Naive thymus-derived CD4-positive, alpha-beta T cell (primary cell): ENCODE measurements around the gene SLC37A1. TPM values are rescaled to one million over a fixed set of nuclear protein-coding genes. Genes with fewer than 3 reads are reported as not detected.

ENCODE experiments used
- ATAC-seq: fragments of 150-1000 bp; cut with Tn5 transposase; 2 replicates; pipeline ENCODE4 v1.10.0; 2021; ENCODE audit warnings: mild to moderate bottlenecking, moderate library complexity
- CTCF ChIA-PET: fragments of 350-600 bp; sonication (Branson Sonifier 250); formaldehyde crosslinking; loops from one replicate; lab custom pipeline; 2021; ENCODE audit warnings: antibody characterized with exemption; lab: Charles Lee
- POLR2A ChIA-PET: fragments of 350-600 bp; sonication (Branson Sonifier 250); formaldehyde crosslinking; loops from one replicate; lab custom pipeline; 2021; ENCODE audit warnings: antibody characterized with exemption, inconsistent platforms; lab: Charles Lee
- DNase-seq, 9 donors: peaks; one replicate each; pipeline versions ENCODE4 v3.0.0 to v3.0.0-alpha.2; 2020 to 2022; ENCODE audit warnings: mixed read lengths in 1 of 9
- H3K27ac ChIP-seq: one replicate; pipeline ENCODE4 v1.7.0; 2013; ENCODE audit warnings: mild to moderate bottlenecking, low read depth, low read length, moderate library complexity
- H3K27me3 ChIP-seq, 2 donors: one replicate each; pipeline ENCODE4 v1.7.0; 2013; ENCODE audit warnings: low read length in 2 of 2, mild to moderate bottlenecking in 2 of 2, moderate library complexity in 2 of 2; ENCODE audit not compliant: control insufficient read depth in 2 of 2, insufficient read depth in 2 of 2
- H3K36me3 ChIP-seq, 3 experiments: 1 replicate in 2 of 3; 2 replicates in 1 of 3; pipeline ENCODE4 v1.7.0; 2013; ENCODE audit warnings: low read length in 3 of 3, mild to moderate bottlenecking in 3 of 3, moderate library complexity in 1 of 3; ENCODE audit not compliant: insufficient read depth in 3 of 3, control insufficient read depth in 2 of 3
- H3K4me1 ChIP-seq, 2 donors: one replicate each; pipeline ENCODE4 v1.7.0; 2013; ENCODE audit warnings: low read length in 2 of 2, mild to moderate bottlenecking in 2 of 2, moderate library complexity in 1 of 2; ENCODE audit not compliant: control insufficient read depth in 2 of 2, insufficient read depth in 2 of 2
- H3K4me3 ChIP-seq: 2 replicates; pipeline ENCODE4 v1.7.0; 2013; ENCODE audit warnings: mild to moderate bottlenecking, low read length
- H3K9me3 ChIP-seq, 3 experiments: 1 replicate in 2 of 3; 2 replicates in 1 of 3; pipeline ENCODE4 v1.7.0; 2013; ENCODE audit warnings: low read length in 3 of 3; ENCODE audit not compliant: control insufficient read depth in 2 of 3
- H3K27ac Mint-ChIP-seq, 9 donors: one replicate each; pipeline ENCODE4 v1.8.0; 2020 to 2022; ENCODE audit warnings: mixed read lengths in 9 of 9, mild to moderate bottlenecking in 8 of 9, moderate library complexity in 5 of 9, inconsistent platforms in 2 of 9
- H3K27me3 Mint-ChIP-seq, 5 donors: one replicate each; pipeline ENCODE4 v1.8.0; 2021 to 2022; ENCODE audit warnings: mixed read lengths in 5 of 5, mild to moderate bottlenecking in 1 of 5
- H3K36me3 Mint-ChIP-seq, 5 donors: one replicate each; pipeline ENCODE4 v1.8.0; 2020 to 2022; ENCODE audit warnings: mixed read lengths in 5 of 5, mild to moderate bottlenecking in 3 of 5, inconsistent platforms in 1 of 5
- H3K4me1 Mint-ChIP-seq, 7 donors: one replicate each; pipeline ENCODE4 v1.8.0; 2020 to 2022; ENCODE audit warnings: mixed read lengths in 7 of 7, mild to moderate bottlenecking in 3 of 7, inconsistent platforms in 1 of 7
- H3K4me3 Mint-ChIP-seq, 10 donors: one replicate each; pipeline ENCODE4 v1.8.0; 2020 to 2022; ENCODE audit warnings: mild to moderate bottlenecking in 10 of 10, mixed read lengths in 10 of 10, moderate library complexity in 6 of 10, inconsistent platforms in 2 of 10
- H3K9me3 Mint-ChIP-seq, 11 donors: one replicate each; pipeline ENCODE4 v1.8.0; 2020 to 2022; ENCODE audit warnings: mixed read lengths in 11 of 11, mild to moderate bottlenecking in 4 of 11, inconsistent platforms in 1 of 11, moderate library complexity in 1 of 11
- intact Hi-C, 2 donors: fragments of 100-400 bp; cut with micrococcal nuclease; formaldehyde crosslinking; loops; one replicate each; pipeline ENCODE4 v1.15.1; 2023
- polyA plus RNA-seq, 2 donors: library from polyadenylated mRNA; unstranded; fragments of 300-500 nt; fragmentation: Illumina TruSeq; gene quantifications; one replicate each; pipeline ENCODE4 v1.2.3, GENCODE V29; 2021
- total RNA-seq, 6 experiments: library from RNA in 5 of 6; stranded (reverse) in 5 of 6; gene quantifications; 1 replicate in 5 of 6; 2 replicates in 1 of 6; pipeline ENCODE4 v1.2.3 and lab custom pipeline; 2021 to 2026

SLC37A1 gene
- total and polyA plus RNA-seq, 7 experiments from 2014 or later = 4.4 to 23.2 (median 15.8) TPM

- no peaks in the 10 kb centered on the region for H3K27me3 Mint-ChIP-seq
- H3K4me3 Mint-ChIP-seq = no peak overlapping the region
- ChIA-PET POLR2A (no interaction called here), CTCF (no interaction called here)
- ATAC-seq (no peak), DNase-seq (no peak)
- intact Hi-C loops = no loop called here
- peaks cover 0 to 1% (median 0%) of the 10 kb centered on the region in 7 donors for H3K4me1 Mint-ChIP-seq
- no peak overlapping the region for H3K4me3 ChIP-seq
- H3K27me3 ChIP-seq = no peaks in the 10 kb centered on the region
- no peaks in the 10 kb centered on the region for H3K9me3 ChIP-seq
- no peak overlapping the region for H3K27ac Mint-ChIP-seq
- H3K9me3 Mint-ChIP-seq = no peaks in the 10 kb centered on the region
- H3K36me3 ChIP-seq = peaks cover 4 to 67% (median 8%) of the 10 kb centered on the region in 3 experiments
- no peaks in the 10 kb centered on the region for H3K4me1 ChIP-seq
- no peak overlapping the region for H3K27ac ChIP-seq
- peaks cover 0 to 41% (median 23%) of the 10 kb centered on the region in 5 donors for H3K36me3 Mint-ChIP-seq
Observed at GRCh38 chr21:42556960-42557359, 43.3 kb downstream of the SLC37A1 start.

- intact Hi-C loops = no loop called here
- Histone ChIP-seq H3K27ac (no peak overlapping the region), H3K4me1 (no peaks in the 10 kb centered on the region), H3K9me3 (no peaks in the 10 kb centered on the region), H3K4me3 (no peak overlapping the region), H3K36me3 (peaks cover 5 to 71% (median 8%) of the 10 kb centered on the region in 3 experiments), H3K27me3 (no peaks in the 10 kb centered on the region)
- Mint-ChIP-seq H3K4me3 (no peak overlapping the region), H3K27ac (no peak overlapping the region), H3K27me3 (no peaks in the 10 kb centered on the region), H3K4me1 (peaks cover 0 to 5% (median 0%) of the 10 kb centered on the region in 7 donors), H3K36me3 (peaks cover 0 to 46% (median 28%) of the 10 kb centered on the region in 5 donors), H3K9me3 (no peaks in the 10 kb centered on the region)
- no peak for DNase-seq
- no peak for ATAC-seq
- CTCF ChIA-PET = no interaction called here
- POLR2A ChIA-PET = no interaction called here
Observed at GRCh38 chr21:42557420-42557819, 43.8 kb downstream of the SLC37A1 start.

- Mint-ChIP-seq H3K4me1 (peaks cover 0 to 5% (median 0%) of the 10 kb centered on the region in 7 donors), H3K9me3 (no peaks in the 10 kb centered on the region), H3K4me3 (no peak overlapping the region), H3K27me3 (no peaks in the 10 kb centered on the region), H3K27ac (no peak overlapping the region), H3K36me3 (peaks cover 0 to 54% (median 31%) of the 10 kb centered on the region in 5 donors)
- DNase-seq (no peak), ATAC-seq (no peak)
- Histone ChIP-seq H3K4me3 (no peak overlapping the region), H3K36me3 (peaks cover 5 to 80% (median 8%) of the 10 kb centered on the region in 3 experiments), H3K27ac (no peak overlapping the region), H3K27me3 (no peaks in the 10 kb centered on the region), H3K4me1 (no peaks in the 10 kb centered on the region), H3K9me3 (no peaks in the 10 kb centered on the region)
- intact Hi-C loops = no loop called here
- POLR2A ChIA-PET = no interaction called here
- CTCF ChIA-PET = no interaction called here
Observed at GRCh38 chr21:42558368-42558767, 44.7 kb downstream of the SLC37A1 start.

GRCh38 chr21:42558846-42559245 lies 45.2 kb downstream of the SLC37A1 start:
- no peak overlapping the region for H3K4me3 Mint-ChIP-seq
- no peak overlapping the region for H3K27ac Mint-ChIP-seq
- no peaks in the 10 kb centered on the region for H3K9me3 Mint-ChIP-seq
- ATAC-seq = no peak
- Histone ChIP-seq H3K27me3 (no peaks in the 10 kb centered on the region), H3K9me3 (no peaks in the 10 kb centered on the region), H3K27ac (no peak overlapping the region), H3K36me3 (peaks cover 5 to 85% (median 8%) of the 10 kb centered on the region in 3 experiments), H3K4me3 (no peak overlapping the region), H3K4me1 (no peaks in the 10 kb centered on the region)
- POLR2A ChIA-PET = no interaction called here
- intact Hi-C loops = no loop called here
- no peak for DNase-seq
- CTCF ChIA-PET = no interaction called here
- H3K27me3 Mint-ChIP-seq = no peaks in the 10 kb centered on the region
- peaks cover 4 to 54% (median 31%) of the 10 kb centered on the region in 5 donors for H3K36me3 Mint-ChIP-seq
- H3K4me1 Mint-ChIP-seq = peaks cover 0 to 5% (median 0%) of the 10 kb centered on the region in 7 donors

- Mint-ChIP-seq H3K4me3 (no peak overlapping the region), H3K27ac (no peak overlapping the region), H3K4me1 (peaks cover 0 to 5% (median 0%) of the 10 kb centered on the region in 7 donors), H3K36me3 (peaks cover 4 to 50% (median 26%) of the 10 kb centered on the region in 5 donors), H3K27me3 (no peaks in the 10 kb centered on the region), H3K9me3 (no peaks in the 10 kb centered on the region)
- Histone ChIP-seq H3K27ac (no peak overlapping the region), H3K9me3 (no peaks in the 10 kb centered on the region), H3K4me3 (no peak overlapping the region), H3K27me3 (no peaks in the 10 kb centered on the region), H3K4me1 (no peaks in the 10 kb centered on the region), H3K36me3 (peaks cover 5 to 85% (median 6%) of the 10 kb centered on the region in 3 experiments)
- ChIA-PET CTCF (interaction anchor here (0.7 kb wide), 1 partner anchor 23 kb away, joined by 3 read pairs; no protein-coding TSS in a partner anchor), POLR2A (interaction anchor here (0.9 kb wide), 1 partner anchor 798 kb away, joined by 3 read pairs; no protein-coding TSS in a partner anchor)
- intact Hi-C loops = no loop called here
- DNase-seq (no peak), ATAC-seq (no peak)
Observed at GRCh38 chr21:42559326-42559725, 45.7 kb downstream of the SLC37A1 start.

- peaks cover 4 to 83% (median 5%) of the 10 kb centered on the region in 3 experiments for H3K36me3 ChIP-seq
- CTCF ChIA-PET = no interaction called here
- POLR2A ChIA-PET = interaction anchor here (0.9 kb wide), 1 partner anchor 799 kb away, joined by 3 read pairs; no protein-coding TSS in a partner anchor
- Mint-ChIP-seq H3K27me3 (no peaks in the 10 kb centered on the region), H3K27ac (peak overlapping the region in 2 of 9 donors; percentile 47 to 69), H3K9me3 (no peaks in the 10 kb centered on the region), H3K4me1 (peaks cover 0 to 5% (median 0%) of the 10 kb centered on the region in 7 donors), H3K4me3 (no peak overlapping the region), H3K36me3 (peaks cover 4 to 48% (median 24%) of the 10 kb centered on the region in 5 donors)
- no peaks in the 10 kb centered on the region for H3K9me3 ChIP-seq
- no peaks in the 10 kb centered on the region for H3K4me1 ChIP-seq
- no peak overlapping the region for H3K4me3 ChIP-seq
- intact Hi-C loops = no loop called here
- ATAC-seq (no peak), DNase-seq (no peak)
- H3K27ac ChIP-seq = no peak overlapping the region
- H3K27me3 ChIP-seq = no peaks in the 10 kb centered on the region
Observed at GRCh38 chr21:42560517-42561179, 47.0 kb downstream of the SLC37A1 start.
